ENCODE data around the gene GNAQ. TPM values are rescaled to one million over a fixed set of nuclear protein-coding genes. Genes with fewer than 3 reads are reported as not detected.

The GNAQ gene
- total RNA-seq, 1 donor from 2014 or later: 21.3 TPM

GRCh38 chr9:78038620-78039300 lies 7.1 kb upstream of the GNAQ start:
- no peaks in the 10 kb centered on the region for H3K36me3 ChIP-seq (ENCODE audit: control insufficient read depth, insufficient read depth, low read length)
- TF ChIP-seq CTCF (IDR thresholded peaks at IDR 0.05; ENCODE audit: insufficient read depth, low read length, severe bottlenecking): no peak
- no peak overlapping the region for H3K4me3 ChIP-seq (ENCODE audit: low read depth, low read length)
- DNase-seq (ENCODE audit: low read depth): peak; percentile 39
- FAIRE-seq: no peak
- H3K27me3 ChIP-seq (ENCODE audit: control insufficient read depth, insufficient read depth, low read length): no peaks in the 10 kb centered on the region

- FAIRE-seq (no peak), DNase-seq (ENCODE audit: low read depth) (peak; percentile 65)
- Histone ChIP-seq H3K36me3 (ENCODE audit: control insufficient read depth, insufficient read depth, low read length) (no peaks in the 10 kb centered on the region), H3K27me3 (ENCODE audit: control insufficient read depth, insufficient read depth, low read length) (no peaks in the 10 kb centered on the region), H3K4me3 (ENCODE audit: low read depth, low read length) (no peak overlapping the region)
- TF ChIP-seq CTCF (IDR thresholded peaks at IDR 0.05; ENCODE audit: insufficient read depth, low read length, severe bottlenecking): peak; percentile 86
Observed at GRCh38 chr9:78035383-78035993, 3.9 kb upstream of the GNAQ start.

GRCh38 chr9:78033870-78034269 lies 2.3 kb upstream of the GNAQ start:
- H3K27me3 ChIP-seq (ENCODE audit: control insufficient read depth, insufficient read depth, low read length): no peaks in the 10 kb centered on the region
- no peak for FAIRE-seq
- no peaks in the 10 kb centered on the region for H3K36me3 ChIP-seq (ENCODE audit: control insufficient read depth, insufficient read depth, low read length)
- TF ChIP-seq CTCF (IDR thresholded peaks at IDR 0.05; ENCODE audit: insufficient read depth, low read length, severe bottlenecking): no peak
- no peak overlapping the region for H3K4me3 ChIP-seq (ENCODE audit: low read depth, low read length)
- no peak for DNase-seq (ENCODE audit: low read depth)

GRCh38 chr9:78032730-78033457 lies 1.3 kb upstream of the GNAQ start:
- Histone ChIP-seq H3K36me3 (ENCODE audit: control insufficient read depth, insufficient read depth, low read length) (no peaks in the 10 kb centered on the region), H3K27me3 (ENCODE audit: control insufficient read depth, insufficient read depth, low read length) (no peaks in the 10 kb centered on the region), H3K4me3 (ENCODE audit: low read depth, low read length) (peak overlapping the region; percentile 73)
- no peak for FAIRE-seq
- no peak for TF ChIP-seq CTCF (IDR thresholded peaks at IDR 0.05; ENCODE audit: insufficient read depth, low read length, severe bottlenecking)
- no peak for DNase-seq (ENCODE audit: low read depth)

- Histone ChIP-seq H3K36me3 (ENCODE audit: control insufficient read depth, insufficient read depth, low read length) (no peaks in the 10 kb centered on the region), H3K4me3 (ENCODE audit: low read depth, low read length) (peak overlapping the region; percentile 73), H3K27me3 (ENCODE audit: control insufficient read depth, insufficient read depth, low read length) (no peaks in the 10 kb centered on the region)
- TF ChIP-seq CTCF (IDR thresholded peaks at IDR 0.05; ENCODE audit: insufficient read depth, low read length, severe bottlenecking): no peak
- DNase-seq (ENCODE audit: low read depth): peak; percentile 76
- FAIRE-seq: no peak
Observed at GRCh38 chr9:78031893-78032729, 500 bp upstream of the GNAQ start.

All from bronchial epithelial cell (primary cell).